ENCODE data around the gene CRELD1.
"Not testable (repeated sequence)": the region's sequence is repeated elsewhere in the genome, so short reads cannot be mapped to it uniquely, and the experiment has no call there.

DNA sequence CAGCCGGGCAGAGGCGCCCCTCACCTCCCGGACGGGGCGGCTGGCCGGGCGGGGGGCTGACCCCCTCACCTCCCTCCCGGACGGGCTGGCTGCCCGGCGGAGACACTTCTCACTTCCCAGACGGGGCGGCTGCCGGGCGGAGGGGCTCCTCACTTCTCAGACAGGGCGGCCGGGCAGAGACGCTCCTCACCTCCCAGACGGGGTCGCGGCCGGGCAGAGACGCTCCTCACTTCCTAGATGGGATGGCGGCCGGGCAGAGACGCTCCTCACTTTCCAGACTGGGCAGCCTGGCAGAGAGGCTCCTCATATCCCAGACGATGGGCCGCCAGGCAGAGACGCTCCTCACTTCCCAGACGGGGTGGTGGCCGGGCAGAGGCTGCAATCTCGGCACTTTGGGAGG, 6.3 kb downstream of the CRELD1 start:
- not testable (repeated sequence) for TF ChIP-seq SP1 (IDR thresholded peaks at IDR 0.05); ELF4 (IDR thresholded peaks at IDR 0.05); FOXA1 (IDR thresholded peaks at IDR 0.05); SUZ12 (IDR thresholded peaks at IDR 0.05); FOXM1 (IDR thresholded peaks at IDR 0.05; ENCODE audit: borderline replicate concordance); L3MBTL2 (conservative IDR thresholded peaks at IDR 0.05); FOXK2 (IDR thresholded peaks at IDR 0.05); TARDBP (IDR thresholded peaks at IDR 0.05); ZNF384 (IDR thresholded peaks at IDR 0.05); BHLHE40 (IDR thresholded peaks at IDR 0.05; ENCODE audit: borderline replicate concordance); LEF1 (IDR thresholded peaks at IDR 0.05; ENCODE audit: borderline replicate concordance); HDGF (IDR thresholded peaks at IDR 0.05; ENCODE audit: borderline replicate concordance)
- TF ChIP-seq, protein P1, sequence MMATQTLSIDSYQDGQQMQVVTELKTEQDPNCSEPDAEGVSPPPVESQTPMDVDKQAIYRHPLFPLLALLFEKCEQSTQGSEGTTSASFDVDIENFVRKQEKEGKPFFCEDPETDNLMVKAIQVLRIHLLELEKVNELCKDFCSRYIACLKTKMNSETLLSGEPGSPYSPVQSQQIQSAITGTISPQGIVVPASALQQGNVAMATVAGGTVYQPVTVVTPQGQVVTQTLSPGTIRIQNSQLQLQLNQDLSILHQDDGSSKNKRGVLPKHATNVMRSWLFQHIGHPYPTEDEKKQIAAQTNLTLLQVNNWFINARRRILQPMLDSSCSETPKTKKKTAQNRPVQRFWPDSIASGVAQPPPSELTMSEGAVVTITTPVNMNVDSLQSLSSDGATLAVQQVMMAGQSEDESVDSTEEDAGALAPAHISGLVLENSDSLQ (IDR thresholded peaks at IDR 0.05): not testable (repeated sequence)

Data from HEK293T (cell line).